B cell (primary cell): ENCODE results near the gene FNDC11. TPM values are rescaled to one million over a fixed set of nuclear protein-coding genes. Genes with fewer than 3 reads are reported as not detected.

Experiments used
- ATAC-seq: fragments of 200-7000 bp; cut with Tn5 transposase; one replicate; pipeline ENCODE4 v1.10.0; 2021; ENCODE audit warnings: low read depth, mild to moderate bottlenecking, moderate number of reproducible peaks, moderate library complexity
- CTCF ChIA-PET: fragments of 350-600 bp; sonication (Branson Sonifier 250); formaldehyde crosslinking; loops from one replicate; lab custom pipeline; 2021; ENCODE audit warnings: antibody characterized with exemption, inconsistent platforms; lab: Charles Lee
- POLR2A ChIA-PET: fragments of 350-600 bp; sonication (Branson Sonifier 250); formaldehyde crosslinking; loops from one replicate; lab custom pipeline; 2021; ENCODE audit warnings: antibody characterized with exemption; lab: Charles Lee
- DNase-seq: peaks from one replicate; pipeline ENCODE4 v3.0.0; 2013
- H2AFZ ChIP-seq: 2 replicates; pipeline ENCODE4 v1.6.1; 2012; ENCODE audit warnings: mild to moderate bottlenecking, low read depth, low read length; ENCODE audit not compliant: insufficient read depth, poor library complexity, severe bottlenecking
- H3K27ac ChIP-seq, 2 donors: 1 replicate in 1 of 2; 2 replicates in 1 of 2; pipeline ENCODE4 v1.5.1; 2012 to 2013; ENCODE audit warnings: low read length in 2 of 2, mild to moderate bottlenecking in 2 of 2, moderate library complexity in 1 of 2
- H3K27me3 ChIP-seq, 4 experiments: fragments of 200-600 bp in 1 of 4; sonication (generic) in 1 of 4; replicated peaks in 1 of 4; 1 replicate in 2 of 4; 2 replicates in 2 of 4; pipeline versions ENCODE4 v1.6.1 to v1.7.0; 2013 to 2016; ENCODE audit warnings: low read length in 3 of 4, mild to moderate bottlenecking in 2 of 4, mixed read lengths in 1 of 4, moderate library complexity in 1 of 4; ENCODE audit not compliant: insufficient read depth in 4 of 4, control insufficient read depth in 3 of 4; ENCODE audit errors: control extremely low read depth in 1 of 4
- H3K36me3 ChIP-seq, 2 experiments: replicated peaks in 1 of 2; 1 replicate in 1 of 2; 2 replicates in 1 of 2; pipeline versions ENCODE4 v1.6.1 to v1.7.1; 2013; ENCODE audit warnings: low read length in 1 of 2; ENCODE audit not compliant: insufficient read depth in 2 of 2, control insufficient read depth in 1 of 2; ENCODE audit errors: control extremely low read depth in 1 of 2, extremely low read depth in 1 of 2
- H3K4me1 ChIP-seq, 2 donors: fragments of 200-600 bp in 1 of 2; sonication (generic) in 1 of 2; 1 replicate in 1 of 2; 2 replicates in 1 of 2; pipeline versions ENCODE4 v1.5.1 to v1.6.1; 2013 to 2017; ENCODE audit warnings: low read length in 2 of 2; ENCODE audit not compliant: control insufficient read depth in 2 of 2, insufficient read depth in 2 of 2
- H3K4me2 ChIP-seq: replicated peaks from 2 replicates; pipeline ENCODE3; 2012; ENCODE audit warnings: mild to moderate bottlenecking, low read depth, low read length; ENCODE audit not compliant: poor library complexity, severe bottlenecking
- H3K4me3 ChIP-seq, 5 experiments: fragments of 200-600 bp in 1 of 5; sonication (generic) in 1 of 5; 1 replicate in 3 of 5; 2 replicates in 2 of 5; pipeline versions ENCODE4 v1.5.1 to v1.7.0; 2011 to 2016; ENCODE audit warnings: low read length in 4 of 5, mild to moderate bottlenecking in 4 of 5, low read depth in 2 of 5, control low read depth in 1 of 5, moderate library complexity in 1 of 5; ENCODE audit not compliant: insufficient read depth in 1 of 5; ENCODE audit errors: control extremely low read depth in 1 of 5, extremely low read depth in 1 of 5
- H3K79me2 ChIP-seq: fragments of 200-600 bp; sonication (generic); one replicate; pipeline ENCODE4 v1.6.0; 2016; ENCODE audit warnings: low read length; ENCODE audit not compliant: control insufficient read depth, insufficient read depth
- H3K9ac ChIP-seq: fragments of 200-600 bp; sonication (generic); 2 replicates; pipeline ENCODE4 v1.6.1; 2017; ENCODE audit warnings: mild to moderate bottlenecking, low read length, moderate library complexity
- H3K9me3 ChIP-seq, 3 donors: one replicate each; pipeline versions ENCODE4 v1.6.1 to v1.7.1; 2013; ENCODE audit warnings: low read length in 2 of 3; ENCODE audit not compliant: control insufficient read depth in 2 of 3, insufficient read depth in 1 of 3; ENCODE audit errors: control extremely low read depth in 1 of 3
- H4K20me1 ChIP-seq: 2 replicates; pipeline ENCODE4 v1.6.0; 2012; ENCODE audit warnings: mild to moderate bottlenecking, low read length; ENCODE audit not compliant: insufficient read depth, control insufficient read depth, poor library complexity, severe bottlenecking
- H3K27ac Mint-ChIP-seq: one replicate; pipeline ENCODE4 v1.8.0; 2021; ENCODE audit warnings: mixed read lengths
- H3K27me3 Mint-ChIP-seq: one replicate; pipeline ENCODE4 v1.8.0; 2021; ENCODE audit warnings: mixed read lengths
- H3K4me1 Mint-ChIP-seq: one replicate; pipeline ENCODE4 v1.8.0; 2021; ENCODE audit warnings: mixed read lengths
- H3K4me3 Mint-ChIP-seq: one replicate; pipeline ENCODE4 v1.8.0; 2021; ENCODE audit warnings: mixed read lengths
- H3K9me3 Mint-ChIP-seq: one replicate; pipeline ENCODE4 v1.8.0; 2022; ENCODE audit warnings: mixed read lengths; ENCODE audit not compliant: insufficient read depth
- EZH2 ChIP-seq: IDR thresholded peaks from 2 replicates; pipeline ENCODE4 v1.6.1; 2012; ENCODE audit warnings: borderline replicate concordance, low read depth, mild to moderate bottlenecking, moderate library complexity, low read length; ENCODE audit not compliant: insufficient read depth, poor library complexity, severe bottlenecking
- WGBS: methylation state at CpG from one replicate; pipeline ENCODE4 v1.1.5; 2013; ENCODE audit warnings: missing lambda C conversion rate; ENCODE audit not compliant: insufficient coverage; 5-methylcytosine and 5-hydroxymethylcytosine counted together
- intact Hi-C: fragments of 100-400 bp; cut with micrococcal nuclease; formaldehyde crosslinking; loops from one replicate; pipeline ENCODE4 v1.10.0; 2022
- polyA plus RNA-seq: library from polyadenylated mRNA; depleted of rRNA; stranded (reverse); fragments of >200 nt; gene quantifications from 2 replicates; pipeline ENCODE4 v1.2.3, GENCODE V29; 2012
- total RNA-seq, 2 donors: library from RNA; stranded (reverse); fragments of 120-200 nt in 1 of 2; gene quantifications; 1 replicate in 1 of 2; 2 replicates in 1 of 2; pipeline versions ENCODE4 v1.2.3 to v1.2.4, GENCODE V29; 2013 to 2022
- TF ChIP-seq, protein P1 (sequence below): fragments of 200-600 bp; IDR thresholded peaks from one replicate; pipeline ENCODE4 v1.8.0; 2022; ENCODE audit warnings: antibody characterized with exemption, mild to moderate bottlenecking

Gene FNDC11
- total and polyA plus RNA-seq, 2 donors (not counting 1 experiment from before 2014, with no cell fraction given), result 3.8 to 34.2 TPM

GRCh38 chr20:63598479-63599395 lies 44.8 kb downstream of the FNDC11 start:
- no peak overlapping the region for H3K4me2 ChIP-seq
- H3K27ac ChIP-seq, result no peak overlapping the region
- Mint-ChIP-seq H3K9me3 (no peaks in the 10 kb centered on the region), H3K4me3 (no peak overlapping the region), H3K4me1 (peaks cover 8% of the 10 kb centered on the region), H3K27ac (no peak overlapping the region), H3K27me3 (no peaks in the 10 kb centered on the region)
- 97% methylated on average over 32 of the region's 33 CpGs for WGBS
- TF ChIP-seq EZH2, result no peak
- TF ChIP-seq, protein P1, sequence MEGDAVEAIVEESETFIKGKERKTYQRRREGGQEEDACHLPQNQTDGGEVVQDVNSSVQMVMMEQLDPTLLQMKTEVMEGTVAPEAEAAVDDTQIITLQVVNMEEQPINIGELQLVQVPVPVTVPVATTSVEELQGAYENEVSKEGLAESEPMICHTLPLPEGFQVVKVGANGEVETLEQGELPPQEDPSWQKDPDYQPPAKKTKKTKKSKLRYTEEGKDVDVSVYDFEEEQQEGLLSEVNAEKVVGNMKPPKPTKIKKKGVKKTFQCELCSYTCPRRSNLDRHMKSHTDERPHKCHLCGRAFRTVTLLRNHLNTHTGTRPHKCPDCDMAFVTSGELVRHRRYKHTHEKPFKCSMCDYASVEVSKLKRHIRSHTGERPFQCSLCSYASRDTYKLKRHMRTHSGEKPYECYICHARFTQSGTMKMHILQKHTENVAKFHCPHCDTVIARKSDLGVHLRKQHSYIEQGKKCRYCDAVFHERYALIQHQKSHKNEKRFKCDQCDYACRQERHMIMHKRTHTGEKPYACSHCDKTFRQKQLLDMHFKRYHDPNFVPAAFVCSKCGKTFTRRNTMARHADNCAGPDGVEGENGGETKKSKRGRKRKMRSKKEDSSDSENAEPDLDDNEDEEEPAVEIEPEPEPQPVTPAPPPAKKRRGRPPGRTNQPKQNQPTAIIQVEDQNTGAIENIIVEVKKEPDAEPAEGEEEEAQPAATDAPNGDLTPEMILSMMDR, result no peak
- DNase-seq, result no peak
- H4K20me1 ChIP-seq, result peaks cover 8% of the 10 kb centered on the region
- no peaks in the 10 kb centered on the region for H3K27me3 ChIP-seq
- peaks cover 0 to 9% (median 0%) of the 10 kb centered on the region in 3 donors for H3K9me3 ChIP-seq
- intact Hi-C loops, result no loop called here
- H3K9ac ChIP-seq, result no peak overlapping the region
- H3K4me1 ChIP-seq, result peaks cover 0 to 8% of the 10 kb centered on the region in 2 donors
- ATAC-seq, result no peak
- ChIA-PET POLR2A (interaction anchor here (0.5 to 0.6 kb wide), 2 partner anchors 27 to 383 kb away, joined by 3 to 4 read pairs; no protein-coding TSS in a partner anchor), CTCF (interaction anchor here (1.0 kb wide), 1 partner anchor 44 kb away, joined by 3 read pairs; no protein-coding TSS in a partner anchor)
- no peak overlapping the region for H3K4me3 ChIP-seq
- H2AFZ ChIP-seq, result no peak overlapping the region
- H3K79me2 ChIP-seq, result peaks cover 1% of the 10 kb centered on the region
- peaks cover 4 to 61% of the 10 kb centered on the region in 2 experiments for H3K36me3 ChIP-seq
